ENCODE measurements around the gene AMELX.

AMELX gene

DNA sequence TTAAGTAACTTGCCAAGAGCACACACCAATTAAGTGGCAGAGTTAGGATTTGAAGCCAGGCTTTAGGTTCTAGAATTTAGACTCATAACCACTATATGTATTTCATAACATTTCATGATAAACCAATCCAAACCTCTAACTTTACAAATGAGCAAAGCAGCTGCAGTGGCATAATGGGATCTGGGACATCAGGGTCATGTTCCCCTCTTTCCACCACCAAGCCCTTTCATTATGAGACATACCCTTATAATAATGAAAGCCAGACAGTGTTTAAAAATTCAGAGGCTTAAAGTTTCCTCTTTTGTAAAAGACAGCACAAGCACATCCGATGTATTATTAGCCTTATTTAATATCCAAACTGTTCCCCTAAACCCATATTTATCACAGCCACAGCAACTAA lies 28.3 kb upstream of the AMELX start:
- no peak overlapping the region for H3K4me3 ChIP-seq (ENCODE audit: low read length)
- DNase-seq (ENCODE audit: low read depth), result no peak
- no peak for TF ChIP-seq CTCF (IDR thresholded peaks at IDR 0.05; ENCODE audit: insufficient read depth, low read depth, low read length, missing control alignments)

DNA sequence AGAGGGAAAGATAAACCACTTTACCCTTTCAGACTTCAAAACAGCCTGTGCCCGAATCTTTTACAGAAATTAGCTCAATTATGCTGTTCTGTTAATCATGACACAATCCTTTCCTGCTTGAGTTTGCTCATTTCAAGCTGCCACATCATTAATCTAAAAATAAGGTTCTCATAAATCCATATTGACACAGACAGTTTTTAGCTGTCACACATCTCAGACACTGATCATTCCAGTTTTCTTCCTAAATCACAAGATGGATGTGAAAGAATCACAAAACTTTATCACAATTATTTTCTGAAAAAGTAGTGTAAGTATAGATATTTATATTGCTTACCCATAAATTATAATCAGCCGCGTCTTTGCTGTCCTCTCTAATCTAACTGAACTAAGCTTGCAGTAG lies 27.9 kb upstream of the AMELX start:
- no peak for TF ChIP-seq CTCF (IDR thresholded peaks at IDR 0.05; ENCODE audit: insufficient read depth, low read depth, low read length, missing control alignments)
- no peak for DNase-seq (ENCODE audit: low read depth)
- H3K4me3 ChIP-seq (ENCODE audit: low read length), result no peak overlapping the region

GRCh38 chrX:11266573-11267003 lies 26.6 kb upstream of the AMELX start:
- H3K4me3 ChIP-seq (ENCODE audit: low read length), result no peak overlapping the region
- no peak for TF ChIP-seq CTCF (IDR thresholded peaks at IDR 0.05; ENCODE audit: insufficient read depth, low read depth, low read length, missing control alignments)

GRCh38 chrX:11267425-11267824 lies 25.8 kb upstream of the AMELX start:
- DNase-seq (ENCODE audit: low read depth), result no peak
- H3K4me3 ChIP-seq (ENCODE audit: low read length), result no peak overlapping the region
- no peak for TF ChIP-seq CTCF (IDR thresholded peaks at IDR 0.05; ENCODE audit: insufficient read depth, low read depth, low read length, missing control alignments)

More at GRCh38 chrX:11266573-11267003, 26.6 kb upstream of the AMELX start:
- DNase-seq (ENCODE audit: low read depth), result no peak

DNA sequence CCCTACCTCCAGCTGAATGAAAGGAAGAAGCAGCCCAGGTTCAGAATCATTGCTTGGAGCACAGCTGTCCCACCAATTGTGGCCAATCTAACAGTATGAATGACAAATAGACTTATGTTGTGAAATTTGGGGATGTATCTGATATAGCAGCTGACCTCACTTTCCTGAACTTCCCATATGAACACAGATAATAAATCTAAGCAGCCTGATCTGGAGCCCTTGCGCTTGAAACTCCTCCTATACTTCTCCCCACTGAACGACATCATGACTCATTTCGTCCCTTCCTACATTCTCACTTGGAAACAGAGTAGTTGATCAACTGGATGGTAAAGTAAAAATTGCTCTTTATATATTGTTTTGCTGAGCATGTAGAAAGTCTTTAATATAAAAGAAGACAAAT lies 24.2 kb upstream of the AMELX start:
- DNase-seq (ENCODE audit: low read depth), result no peak
- H3K4me3 ChIP-seq (ENCODE audit: low read length), result no peak overlapping the region
- no peak for TF ChIP-seq CTCF (IDR thresholded peaks at IDR 0.05; ENCODE audit: insufficient read depth, low read depth, low read length, missing control alignments)

DNA sequence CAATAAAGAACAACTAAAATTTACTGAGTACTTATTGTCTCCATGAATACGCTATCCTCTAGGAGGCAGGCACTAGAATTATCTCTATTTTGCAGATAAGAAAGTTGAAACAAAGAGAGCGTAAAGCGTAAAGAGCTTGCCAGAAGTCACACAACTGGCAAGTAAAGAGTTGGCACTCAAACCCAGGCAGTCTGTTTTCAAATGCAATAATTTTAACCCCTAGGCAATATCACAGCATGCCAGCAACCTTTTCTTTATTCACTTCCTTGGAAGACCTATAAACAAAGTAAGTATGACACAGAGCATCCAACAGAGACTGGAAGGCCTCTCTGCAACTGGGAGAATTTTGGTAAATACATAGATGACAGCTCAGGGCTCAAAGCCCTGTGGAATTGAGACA lies 23.2 kb upstream of the AMELX start:
- no peak for TF ChIP-seq CTCF (IDR thresholded peaks at IDR 0.05; ENCODE audit: insufficient read depth, low read depth, low read length, missing control alignments)
- no peak for DNase-seq (ENCODE audit: low read depth)
- no peak overlapping the region for H3K4me3 ChIP-seq (ENCODE audit: low read length)

- TF ChIP-seq CTCF (IDR thresholded peaks at IDR 0.05; ENCODE audit: insufficient read depth, low read depth, low read length, missing control alignments), result no peak
- DNase-seq (ENCODE audit: low read depth), result no peak
- H3K4me3 ChIP-seq (ENCODE audit: low read length), result no peak overlapping the region
Measured at GRCh38 chrX:11272290-11272689, 20.9 kb upstream of the AMELX start.

Measured in epithelial cell of esophagus (primary cell).